Stimulated activated CD4-positive, alpha-beta T cell treated with anti-CD3 and anti-CD28 coated beads, Interleukin-2, amount 100 ng/mL, for 4 hours (primary cell): Measurements from ENCODE around the gene PRR27.
"Not testable (repeated sequence)": the region's sequence is repeated elsewhere in the genome, so short reads cannot be mapped to it uniquely, and the experiment has no call there.

ENCODE experiments used
- DNase-seq: peaks from one replicate; pipeline ENCODE4 v3.0.0-alpha.2; 2020; ENCODE audit warnings: low read depth

PRR27 gene

GRCh38 chr4:70203601-70204000 lies 49.6 kb downstream of the PRR27 start:
- no peak for DNase-seq

DNA sequence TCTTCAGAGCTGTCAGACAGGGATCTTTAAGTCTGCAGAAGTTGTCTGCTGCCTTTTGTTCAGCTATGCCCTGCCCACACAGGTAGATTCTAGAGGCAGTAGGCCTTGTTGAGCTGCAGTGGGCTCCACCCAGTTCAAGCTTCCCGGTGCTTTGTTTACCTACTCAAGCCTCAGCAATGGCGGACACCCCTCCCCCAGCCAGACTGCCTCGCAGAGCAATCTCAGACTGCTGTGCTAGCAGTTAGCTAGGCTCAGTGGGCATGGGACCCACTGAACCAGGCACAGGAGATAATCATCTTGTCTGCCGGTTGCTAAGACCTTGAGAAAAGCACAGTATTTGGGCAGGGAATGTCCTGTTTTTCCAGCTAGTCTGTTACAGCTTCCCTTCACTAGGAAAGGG lies 58.7 kb downstream of the PRR27 start:
- not testable (repeated sequence) for DNase-seq
